Neural progenitor cell (in vitro differentiated cells): Measurements from ENCODE around the gene ZNRD2. TPM values are rescaled to one million over a fixed set of nuclear protein-coding genes. Genes with fewer than 3 reads are reported as not detected.

Source experiments
- DNase-seq: peaks from one replicate; pipeline ENCODE4 v3.0.0-alpha.2; 2016; ENCODE audit warnings: low spot score
- H2AFZ ChIP-seq: fragments of 200-600 bp; sonication (generic); replicated peaks from 2 replicates; pipeline ENCODE4 v1.6.1; 2016; ENCODE audit warnings: antibody characterized with exemption
- H3F3A ChIP-seq: fragments of 200-600 bp; sonication (generic); 2 replicates; pipeline ENCODE4 v1.6.1; 2016; ENCODE audit warnings: antibody characterized with exemption, low read depth
- H3K27ac ChIP-seq: fragments of 200-600 bp; sonication (generic); 2 replicates; pipeline ENCODE4 v1.5.1; 2016; ENCODE audit warnings: mild to moderate bottlenecking
- H3K27me3 ChIP-seq: fragments of 200-600 bp; sonication (generic); 2 replicates; pipeline ENCODE4 v1.6.1; 2016; ENCODE audit warnings: mild to moderate bottlenecking, moderate library complexity
- H3K36me3 ChIP-seq: fragments of 200-600 bp; sonication (generic); 2 replicates; pipeline ENCODE4 v1.5.1; 2016
- H3K4me1 ChIP-seq: fragments of 200-600 bp; sonication (generic); 2 replicates; pipeline ENCODE4 v1.6.1; 2016; ENCODE audit warnings: mixed run types
- H3K4me2 ChIP-seq: fragments of 200-600 bp; sonication (generic); 2 replicates; pipeline ENCODE4 v1.6.1; 2016
- H3K4me3 ChIP-seq: fragments of 200-600 bp; sonication (generic); 2 replicates; pipeline ENCODE4 v1.5.1; 2016
- H3K79me2 ChIP-seq: fragments of 200-600 bp; sonication (generic); 2 replicates; pipeline ENCODE4 v1.6.1; 2016; ENCODE audit warnings: low read depth
- H3K9ac ChIP-seq: fragments of 200-600 bp; sonication (generic); 2 replicates; pipeline ENCODE4 v1.6.1; 2016
- H3K9me3 ChIP-seq: fragments of 200-600 bp; sonication (generic); 2 replicates; pipeline ENCODE4 v1.5.1; 2016; ENCODE audit warnings: low read depth
- H4K20me1 ChIP-seq: fragments of 200-600 bp; sonication (generic); 2 replicates; pipeline ENCODE4 v1.6.1; 2016; ENCODE audit warnings: low read depth
- H3K27ac Mint-ChIP-seq: 3 replicates; pipeline ENCODE4 v1.8.0; 2021; ENCODE audit warnings: mixed read lengths
- H3K27me3 Mint-ChIP-seq: 2 replicates; pipeline ENCODE4 v1.8.0; 2022; ENCODE audit warnings: low read depth, mild to moderate bottlenecking, inconsistent platforms, moderate library complexity, mixed read lengths; ENCODE audit not compliant: insufficient read depth
- H3K36me3 Mint-ChIP-seq: 3 replicates; pipeline ENCODE4 v1.8.0; 2021; ENCODE audit warnings: mixed read lengths
- H3K4me1 Mint-ChIP-seq: 3 replicates; pipeline ENCODE4 v1.8.0; 2021; ENCODE audit warnings: mixed read lengths
- H3K4me3 Mint-ChIP-seq: 3 replicates; pipeline ENCODE4 v1.8.0; 2021; ENCODE audit warnings: mild to moderate bottlenecking, moderate library complexity, mixed read lengths
- H3K9me3 Mint-ChIP-seq: 3 replicates; pipeline ENCODE4 v1.8.0; 2020; ENCODE audit warnings: mixed read lengths
- CTCF ChIP-seq: fragments of 200-600 bp; sonication (generic); IDR thresholded peaks from 2 replicates; pipeline ENCODE4 v1.5.1; 2017; ENCODE audit warnings: antibody characterized with exemption, mild to moderate bottlenecking
- EZH2 ChIP-seq: fragments of 200-600 bp; sonication (generic); IDR thresholded peaks from 2 replicates; pipeline ENCODE4 v1.6.1; 2017; ENCODE audit warnings: antibody characterized with exemption, mild to moderate bottlenecking, moderate library complexity
- EZH2phosphoT487 ChIP-seq: fragments of 200-600 bp; sonication (generic); IDR thresholded peaks from 2 replicates; pipeline ENCODE4 v1.6.1; 2017; ENCODE audit warnings: antibody characterized with exemption
- total RNA-seq: library from RNA; depleted of rRNA; stranded (reverse); fragments of >200 nt; gene quantifications from 2 replicates; pipeline ENCODE4 v1.2.3, GENCODE V29; 2015; ENCODE audit warnings: low replicate concordance

ZNRD2 gene
- total RNA-seq, 1 donor from 2014 or later = 15.5 TPM

DNA sequence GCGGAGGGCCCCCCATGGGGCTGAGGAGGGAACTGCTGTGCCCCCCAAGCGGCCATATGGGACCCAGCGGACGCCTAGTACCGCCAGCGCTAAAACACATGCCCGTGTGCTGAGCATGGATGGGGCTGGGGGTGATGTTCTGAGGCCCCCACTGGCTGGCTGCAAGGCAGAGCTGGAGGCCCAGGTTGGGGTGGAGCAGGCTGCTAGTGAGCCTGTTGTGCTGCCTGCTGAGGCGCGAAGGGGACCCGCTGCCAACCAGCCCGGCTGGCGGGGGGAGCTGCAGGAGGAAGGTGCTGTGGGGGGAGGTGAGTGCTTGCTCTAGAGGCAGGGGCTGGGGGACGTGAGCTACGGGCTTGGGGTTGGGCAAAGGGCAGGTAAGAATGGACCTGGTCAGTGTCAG lies 48.5 kb downstream of the ZNRD2 start:
- peaks cover 10% of the 10 kb centered on the region for H4K20me1 ChIP-seq
- no peak overlapping the region for H3K4me3 ChIP-seq
- no peak for TF ChIP-seq EZH2phosphoT487
- no peak for TF ChIP-seq CTCF
- TF ChIP-seq EZH2 = no peak
- H3K36me3 Mint-ChIP-seq = peaks cover 7% of the 10 kb centered on the region
- no peak overlapping the region for H3K4me3 Mint-ChIP-seq
- DNase-seq = no peak
- no peaks in the 10 kb centered on the region for H3K36me3 ChIP-seq
- no peaks in the 10 kb centered on the region for H3K9me3 ChIP-seq
- H3K4me2 ChIP-seq = no peak overlapping the region
- peaks cover 7% of the 10 kb centered on the region for H3K27me3 Mint-ChIP-seq
- H3K4me1 ChIP-seq = peaks cover 6% of the 10 kb centered on the region
- no peak overlapping the region for H3K27ac Mint-ChIP-seq
- peaks cover 12% of the 10 kb centered on the region for H3F3A ChIP-seq
- no peak overlapping the region for H3K9ac ChIP-seq
- no peak overlapping the region for H2AFZ ChIP-seq
- no peaks in the 10 kb centered on the region for H3K27me3 ChIP-seq
- peaks cover 26% of the 10 kb centered on the region for H3K79me2 ChIP-seq
- H3K27ac ChIP-seq = no peak overlapping the region
- peaks cover 12% of the 10 kb centered on the region for H3K4me1 Mint-ChIP-seq
- H3K9me3 Mint-ChIP-seq = no peaks in the 10 kb centered on the region

DNA sequence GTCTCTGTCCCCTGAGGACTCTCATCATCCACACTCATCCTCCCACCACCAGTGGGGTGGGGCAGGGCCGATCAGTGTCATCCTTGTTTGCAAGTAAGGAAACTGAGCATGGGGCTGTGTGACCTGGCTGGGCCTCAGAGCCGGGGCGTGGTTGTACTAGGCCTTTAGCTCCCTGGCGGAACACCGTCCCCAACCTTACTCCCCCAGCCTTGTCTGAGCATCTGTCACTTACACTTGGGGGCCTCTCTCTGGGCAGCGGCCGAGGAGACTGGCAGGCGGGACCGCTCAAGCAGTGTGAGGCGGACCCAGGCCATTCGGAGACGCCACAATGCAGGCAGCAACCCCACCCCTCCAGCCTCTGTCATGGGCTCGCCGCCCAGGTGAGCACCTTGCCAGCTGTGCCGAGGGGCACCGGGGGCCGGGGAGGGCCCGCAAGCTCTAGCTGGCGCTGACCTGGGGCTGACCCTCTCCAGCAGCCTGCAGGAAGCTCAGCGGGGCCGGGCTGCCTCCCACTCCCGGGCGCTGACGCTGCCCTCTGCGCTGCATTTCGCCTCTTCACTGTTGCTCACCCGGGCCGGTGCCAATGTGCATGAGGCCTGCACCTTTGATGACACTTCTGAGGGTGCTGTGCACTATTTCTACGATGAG lies 49.1 kb downstream of the ZNRD2 start:
- Mint-ChIP-seq H3K36me3 (peaks cover 7% of the 10 kb centered on the region), H3K4me3 (peak overlapping the region; percentile 73), H3K27ac (no peak overlapping the region), H3K27me3 (peaks cover 7% of the 10 kb centered on the region), H3K9me3 (no peaks in the 10 kb centered on the region), H3K4me1 (peaks cover 12% of the 10 kb centered on the region)
- Histone ChIP-seq H3K79me2 (peaks cover 20% of the 10 kb centered on the region), H3K9me3 (no peaks in the 10 kb centered on the region), H3K36me3 (no peaks in the 10 kb centered on the region), H3K4me2 (no peak overlapping the region), H3K9ac (no peak overlapping the region), H2AFZ (no peak overlapping the region), H3K4me1 (peaks cover 6% of the 10 kb centered on the region), H3K27me3 (no peaks in the 10 kb centered on the region), H4K20me1 (peaks cover 10% of the 10 kb centered on the region), H3F3A (peaks cover 10% of the 10 kb centered on the region), H3K27ac (no peak overlapping the region), H3K4me3 (no peak overlapping the region)
- no peak for DNase-seq
- TF ChIP-seq EZH2 (no peak), CTCF (no peak), EZH2phosphoT487 (no peak)

DNA sequence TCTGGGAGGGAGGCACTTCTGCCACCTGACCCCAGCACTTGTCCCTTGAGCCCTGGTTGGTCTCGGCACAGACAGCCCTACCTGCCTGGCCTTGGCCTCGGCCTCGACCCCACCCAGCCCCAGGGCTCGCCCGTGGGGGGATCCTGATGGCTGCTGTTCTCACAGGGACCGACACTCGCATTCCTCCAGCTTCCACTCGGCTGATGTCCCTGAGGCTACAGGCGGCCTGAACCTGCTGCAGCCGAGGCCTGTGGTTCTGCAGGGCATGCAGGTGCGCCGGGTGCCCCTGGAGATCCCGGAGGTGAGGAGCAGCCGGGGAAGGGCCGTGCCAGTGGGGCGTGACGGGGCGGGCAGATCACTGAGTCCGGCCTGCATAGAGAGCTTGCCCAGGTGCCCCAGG lies 50.4 kb downstream of the ZNRD2 start:
- no peaks in the 10 kb centered on the region for H3K9me3 ChIP-seq
- no peak for DNase-seq
- Mint-ChIP-seq H3K36me3 (peaks cover 7% of the 10 kb centered on the region), H3K27me3 (peaks cover 2% of the 10 kb centered on the region), H3K27ac (no peak overlapping the region), H3K4me3 (no peak overlapping the region), H3K9me3 (no peaks in the 10 kb centered on the region), H3K4me1 (peaks cover 9% of the 10 kb centered on the region)
- H2AFZ ChIP-seq = no peak overlapping the region
- TF ChIP-seq EZH2phosphoT487 = no peak
- no peak for TF ChIP-seq CTCF
- TF ChIP-seq EZH2 = no peak
- peaks cover 10% of the 10 kb centered on the region for H4K20me1 ChIP-seq
- H3K4me2 ChIP-seq = no peak overlapping the region
- H3K27ac ChIP-seq = no peak overlapping the region
- no peaks in the 10 kb centered on the region for H3K27me3 ChIP-seq
- no peaks in the 10 kb centered on the region for H3K36me3 ChIP-seq
- H3K9ac ChIP-seq = no peak overlapping the region
- peaks cover 19% of the 10 kb centered on the region for H3K79me2 ChIP-seq
- peaks cover 5% of the 10 kb centered on the region for H3F3A ChIP-seq
- H3K4me3 ChIP-seq = no peak overlapping the region
- H3K4me1 ChIP-seq = peaks cover 6% of the 10 kb centered on the region
